Uterus (tissue), 2 donors: ENCODE results near the gene SATB2.

Source experiments
- CTCF ChIP-seq, 4 experiments: fragments of 200-600 bp in 2 of 4; fragments of 450-650 bp in 2 of 4; sonication (generic) in 2 of 4; IDR thresholded peaks; one replicate each; pipeline ENCODE4 v1.5.1; 2016 to 2019; ENCODE audit warnings: antibody characterized with exemption in 4 of 4, mild to moderate bottlenecking in 2 of 4, moderate library complexity in 1 of 4
- POLR2A ChIP-seq, 2 donors: fragments of 450-650 bp; IDR thresholded peaks; one replicate each; pipeline ENCODE4 v1.6.1; 2016; ENCODE audit warnings: antibody characterized with exemption in 2 of 2, mild to moderate bottlenecking in 1 of 2, moderate library complexity in 1 of 2

DNA sequence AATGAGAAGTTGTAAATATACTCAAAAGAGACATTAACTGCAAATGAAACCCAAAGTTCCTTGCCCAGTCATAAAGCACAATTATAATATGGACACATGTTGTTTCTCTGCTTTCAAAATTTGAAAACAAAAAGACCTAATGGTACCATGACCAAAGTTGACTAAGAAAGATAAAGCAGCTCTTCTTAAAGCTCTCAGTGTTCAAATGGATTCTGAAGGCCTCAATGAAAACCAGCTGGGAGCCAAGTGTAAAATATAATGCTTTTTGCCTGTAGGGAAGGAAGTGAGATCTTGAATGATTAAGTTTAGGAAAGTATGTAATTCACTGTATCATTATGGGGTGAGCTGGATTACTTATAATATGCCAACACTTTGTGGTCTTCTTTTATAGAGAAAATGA, 178.6 kb downstream of the SATB2 start:
- no peak for TF ChIP-seq CTCF (IDR thresholded peaks at IDR 0.05)
- no peak for TF ChIP-seq POLR2A (IDR thresholded peaks at IDR 0.05)
